DOHH2 (cell line): ENCODE measurements around the gene EFNA5.

Experiments
- H3F3A ChIP-seq: fragments of 200-600 bp; sonication (generic), shearing (Covaris generic); 2 replicates; pipeline ENCODE4 v1.6.0; 2016; ENCODE audit warnings: antibody characterized with exemption, mild to moderate bottlenecking; ENCODE audit not compliant: control insufficient read depth, insufficient read depth
- H3K27ac ChIP-seq: fragments of 200-600 bp; sonication (generic); 2 replicates; pipeline ENCODE4 v1.5.1; 2014; ENCODE audit warnings: low read depth, mild to moderate bottlenecking, low read length, moderate library complexity
- H3K27me3 ChIP-seq: fragments of 200-600 bp; sonication (generic); 2 replicates; pipeline ENCODE4 v1.6.1; 2014; ENCODE audit warnings: mild to moderate bottlenecking, low read length, mixed read lengths; ENCODE audit not compliant: control insufficient read depth
- H3K36me3 ChIP-seq: fragments of 200-600 bp; sonication (generic); 2 replicates; pipeline ENCODE4 v1.6.1; 2014; ENCODE audit warnings: mild to moderate bottlenecking, low read length, moderate library complexity, mixed read lengths; ENCODE audit not compliant: control insufficient read depth
- H3K4me1 ChIP-seq: fragments of 200-600 bp; sonication (generic); 2 replicates; pipeline ENCODE4 v1.6.1; 2014; ENCODE audit warnings: mild to moderate bottlenecking, low read length, mixed read lengths; ENCODE audit not compliant: control insufficient read depth
- H3K4me2 ChIP-seq: fragments of 200-600 bp; sonication (generic); 2 replicates; pipeline ENCODE4 v1.6.0; 2014; ENCODE audit warnings: mild to moderate bottlenecking, low read length, moderate library complexity
- H3K4me3 ChIP-seq: fragments of 200-600 bp; sonication (generic); 2 replicates; pipeline ENCODE4 v1.5.1; 2014; ENCODE audit warnings: mild to moderate bottlenecking, low read length, mixed read lengths
- H3K79me2 ChIP-seq: fragments of 200-600 bp; sonication (generic); 2 replicates; pipeline ENCODE4 v1.6.1; 2014; ENCODE audit warnings: mild to moderate bottlenecking, low read length, mixed read lengths; ENCODE audit not compliant: control insufficient read depth
- H3K9me2 ChIP-seq: fragments of 200-600 bp; sonication (generic); replicated peaks from 2 replicates; pipeline ENCODE4 v1.6.1; 2014; ENCODE audit warnings: mild to moderate bottlenecking, low read length, mixed read lengths; ENCODE audit not compliant: control insufficient read depth
- H3K9me3 ChIP-seq: fragments of 200-600 bp; sonication (generic); 2 replicates; pipeline ENCODE4 v1.6.1; 2014; ENCODE audit warnings: antibody characterized with exemption, low read length, mixed read lengths; ENCODE audit not compliant: control insufficient read depth, insufficient read depth
- H4K20me1 ChIP-seq: fragments of 200-600 bp; sonication (generic); 2 replicates; pipeline ENCODE4 v1.6.0; 2014; ENCODE audit warnings: low read depth, mild to moderate bottlenecking, antibody characterized with exemption, low read length, moderate library complexity; ENCODE audit not compliant: control insufficient read depth, insufficient read depth
- EZH2phosphoT487 ChIP-seq: fragments of 200-600 bp; sonication (generic); IDR thresholded peaks from 2 replicates; pipeline ENCODE4 v1.6.1; 2017; ENCODE audit warnings: borderline replicate concordance, mild to moderate bottlenecking, antibody characterized with exemption, low read length, moderate library complexity, mixed read lengths
- TF ChIP-seq, protein P1 (sequence below): fragments of 200-600 bp; sonication (generic); IDR thresholded peaks from one replicate; pipeline ENCODE4 v1.5.1; 2014; ENCODE audit warnings: antibody characterized with exemption, mild to moderate bottlenecking, low read depth, low read length; ENCODE audit not compliant: poor library complexity, severe bottlenecking

EFNA5 gene

GRCh38 chr5:107696498-107696897 is 25.8 kb upstream of the EFNA5 start:
- H3K36me3 ChIP-seq, result no peaks in the 10 kb centered on the region
- H3F3A ChIP-seq, result no peaks in the 10 kb centered on the region
- H3K4me3 ChIP-seq, result no peak overlapping the region
- H4K20me1 ChIP-seq, result no peaks in the 10 kb centered on the region
- no peaks in the 10 kb centered on the region for H3K9me3 ChIP-seq
- no peaks in the 10 kb centered on the region for H3K9me2 ChIP-seq
- H3K79me2 ChIP-seq, result no peaks in the 10 kb centered on the region
- no peaks in the 10 kb centered on the region for H3K27me3 ChIP-seq
- no peaks in the 10 kb centered on the region for H3K4me1 ChIP-seq
- H3K4me2 ChIP-seq, result no peak overlapping the region
- no peak overlapping the region for H3K27ac ChIP-seq
- TF ChIP-seq EZH2phosphoT487, result no peak
- TF ChIP-seq, protein P1, sequence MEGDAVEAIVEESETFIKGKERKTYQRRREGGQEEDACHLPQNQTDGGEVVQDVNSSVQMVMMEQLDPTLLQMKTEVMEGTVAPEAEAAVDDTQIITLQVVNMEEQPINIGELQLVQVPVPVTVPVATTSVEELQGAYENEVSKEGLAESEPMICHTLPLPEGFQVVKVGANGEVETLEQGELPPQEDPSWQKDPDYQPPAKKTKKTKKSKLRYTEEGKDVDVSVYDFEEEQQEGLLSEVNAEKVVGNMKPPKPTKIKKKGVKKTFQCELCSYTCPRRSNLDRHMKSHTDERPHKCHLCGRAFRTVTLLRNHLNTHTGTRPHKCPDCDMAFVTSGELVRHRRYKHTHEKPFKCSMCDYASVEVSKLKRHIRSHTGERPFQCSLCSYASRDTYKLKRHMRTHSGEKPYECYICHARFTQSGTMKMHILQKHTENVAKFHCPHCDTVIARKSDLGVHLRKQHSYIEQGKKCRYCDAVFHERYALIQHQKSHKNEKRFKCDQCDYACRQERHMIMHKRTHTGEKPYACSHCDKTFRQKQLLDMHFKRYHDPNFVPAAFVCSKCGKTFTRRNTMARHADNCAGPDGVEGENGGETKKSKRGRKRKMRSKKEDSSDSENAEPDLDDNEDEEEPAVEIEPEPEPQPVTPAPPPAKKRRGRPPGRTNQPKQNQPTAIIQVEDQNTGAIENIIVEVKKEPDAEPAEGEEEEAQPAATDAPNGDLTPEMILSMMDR, result no peak

DNA sequence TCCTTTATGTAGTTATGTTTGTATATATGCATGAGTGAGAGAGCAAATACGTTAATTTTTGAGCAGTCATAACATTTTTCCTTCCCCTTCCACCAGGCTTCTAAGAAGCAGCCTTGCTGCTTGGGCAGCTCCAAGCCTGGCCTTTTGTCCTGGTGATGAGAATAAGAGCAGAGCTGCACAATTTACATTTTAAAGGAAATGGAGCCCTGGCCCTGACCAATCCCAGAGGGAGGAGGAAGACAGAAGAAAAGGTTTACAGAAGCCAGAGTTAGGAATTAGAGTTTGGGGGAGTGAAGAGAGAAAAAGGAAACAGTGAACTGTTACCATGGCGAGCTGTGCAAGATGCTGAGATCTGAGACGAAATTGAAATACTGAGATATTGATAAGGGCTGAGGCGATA is 25.3 kb upstream of the EFNA5 start:
- no peaks in the 10 kb centered on the region for H3K27me3 ChIP-seq
- H3K36me3 ChIP-seq, result no peaks in the 10 kb centered on the region
- no peaks in the 10 kb centered on the region for H3K9me3 ChIP-seq
- H3K4me1 ChIP-seq, result no peaks in the 10 kb centered on the region
- H3K9me2 ChIP-seq, result no peaks in the 10 kb centered on the region
- H3K27ac ChIP-seq, result no peak overlapping the region
- no peaks in the 10 kb centered on the region for H4K20me1 ChIP-seq
- no peak overlapping the region for H3K4me2 ChIP-seq
- no peaks in the 10 kb centered on the region for H3K79me2 ChIP-seq
- TF ChIP-seq, protein P1, result no peak
- no peak for TF ChIP-seq EZH2phosphoT487
- H3F3A ChIP-seq, result no peaks in the 10 kb centered on the region
- no peak overlapping the region for H3K4me3 ChIP-seq

- Histone ChIP-seq H4K20me1 (no peaks in the 10 kb centered on the region), H3K27ac (no peak overlapping the region), H3K9me2 (no peaks in the 10 kb centered on the region), H3K9me3 (no peaks in the 10 kb centered on the region), H3K4me3 (no peak overlapping the region), H3F3A (no peaks in the 10 kb centered on the region), H3K27me3 (no peaks in the 10 kb centered on the region), H3K4me2 (no peak overlapping the region), H3K36me3 (no peaks in the 10 kb centered on the region), H3K79me2 (no peaks in the 10 kb centered on the region), H3K4me1 (no peaks in the 10 kb centered on the region)
- TF ChIP-seq, protein P1, result no peak
- no peak for TF ChIP-seq EZH2phosphoT487
Observed at GRCh38 chr5:107687937-107688336, 17.2 kb upstream of the EFNA5 start.

GRCh38 chr5:107687404-107687803 is 16.7 kb upstream of the EFNA5 start:
- Histone ChIP-seq H3K27me3 (no peaks in the 10 kb centered on the region), H3K27ac (no peak overlapping the region)
- TF ChIP-seq, protein P1, result no peak
- TF ChIP-seq EZH2phosphoT487, result no peak

More at GRCh38 chr5:107687404-107687803, 16.7 kb upstream of the EFNA5 start:
- no peaks in the 10 kb centered on the region for H3K4me1 ChIP-seq
- H3F3A ChIP-seq, result no peaks in the 10 kb centered on the region
- H3K4me3 ChIP-seq, result no peak overlapping the region
- H3K4me2 ChIP-seq, result no peak overlapping the region
- no peaks in the 10 kb centered on the region for H3K9me3 ChIP-seq
- no peaks in the 10 kb centered on the region for H3K36me3 ChIP-seq
- H4K20me1 ChIP-seq, result no peaks in the 10 kb centered on the region
- H3K9me2 ChIP-seq, result no peaks in the 10 kb centered on the region
- no peaks in the 10 kb centered on the region for H3K79me2 ChIP-seq
